Kidney epithelial cell (primary cell): ENCODE results near the gene RFTN1. TPM values are rescaled to one million over a fixed set of nuclear protein-coding genes. Genes with fewer than 3 reads are reported as not detected.

ENCODE experiments used
- DNase-seq: peaks from one replicate; pipeline ENCODE4 v3.0.0-alpha.2; 2010; ENCODE audit warnings: low read depth
- H3K27me3 ChIP-seq: 2 replicates; pipeline ENCODE4 v1.6.0; 2011; ENCODE audit warnings: low read length; ENCODE audit not compliant: control insufficient read depth, insufficient read depth
- H3K36me3 ChIP-seq: 2 replicates; pipeline ENCODE4 v1.5.1; 2011; ENCODE audit warnings: low read length; ENCODE audit not compliant: control insufficient read depth, insufficient read depth
- H3K4me3 ChIP-seq: 2 replicates; pipeline ENCODE4 v1.5.1; 2011; ENCODE audit warnings: low read depth, mild to moderate bottlenecking, control low read depth, low read length
- CTCF ChIP-seq: IDR thresholded peaks from 2 replicates; pipeline ENCODE4 v1.5.1; 2011; ENCODE audit warnings: mild to moderate bottlenecking, moderate library complexity, low read length, control low read depth, inconsistent platforms; ENCODE audit not compliant: insufficient read depth, poor library complexity, severe bottlenecking
- total RNA-seq: library from RNA; depleted of rRNA; stranded (reverse); fragments of >200 nt; gene quantifications from 2 replicates; pipeline ENCODE4 v1.2.3, GENCODE V29; 2015

Gene RFTN1
- total RNA-seq, 1 donor from 2014 or later, result 50.7 TPM

GRCh38 chr3:16433701-16434151, 79.8 kb downstream of the RFTN1 start:
- no peak for TF ChIP-seq CTCF
- no peak overlapping the region for H3K4me3 ChIP-seq

GRCh38 chr3:16432714-16433113, 80.8 kb downstream of the RFTN1 start:
- Histone ChIP-seq H3K4me3 (no peak overlapping the region), H3K36me3 (no peaks in the 10 kb centered on the region), H3K27me3 (no peaks in the 10 kb centered on the region)
- no peak for TF ChIP-seq CTCF
- DNase-seq, result no peak

More at GRCh38 chr3:16433701-16434151, 79.8 kb downstream of the RFTN1 start:
- no peak for DNase-seq
- Histone ChIP-seq H3K27me3 (no peaks in the 10 kb centered on the region), H3K36me3 (no peaks in the 10 kb centered on the region)

- DNase-seq, result no peak
- H3K36me3 ChIP-seq, result no peaks in the 10 kb centered on the region
- no peak for TF ChIP-seq CTCF
- H3K27me3 ChIP-seq, result no peaks in the 10 kb centered on the region
- no peak overlapping the region for H3K4me3 ChIP-seq
Measured at GRCh38 chr3:16430717-16431630, 82.5 kb downstream of the RFTN1 start.

GRCh38 chr3:16429086-16429485, 84.4 kb downstream of the RFTN1 start:
- DNase-seq, result no peak
- H3K4me3 ChIP-seq, result no peak overlapping the region
- no peaks in the 10 kb centered on the region for H3K36me3 ChIP-seq
- TF ChIP-seq CTCF, result no peak
- no peaks in the 10 kb centered on the region for H3K27me3 ChIP-seq

GRCh38 chr3:16428612-16429011, 84.9 kb downstream of the RFTN1 start:
- no peak for TF ChIP-seq CTCF
- no peak for DNase-seq
- Histone ChIP-seq H3K4me3 (no peak overlapping the region), H3K36me3 (no peaks in the 10 kb centered on the region), H3K27me3 (no peaks in the 10 kb centered on the region)
